Hepatocyte (in vitro differentiated cells): ENCODE data around the gene PMEPA1.

Experiments
- EZH2 ChIP-seq: fragments of 200-600 bp; sonication (generic); IDR thresholded peaks from 2 replicates; pipeline ENCODE4 v1.6.1; 2016; ENCODE audit warnings: antibody characterized with exemption, mild to moderate bottlenecking, borderline replicate concordance
- EZH2phosphoT487 ChIP-seq: fragments of 200-600 bp; sonication (generic); IDR thresholded peaks from one replicate; pipeline ENCODE4 v1.6.1; 2018; ENCODE audit warnings: antibody characterized with exemption, mild to moderate bottlenecking, low read depth, moderate library complexity; ENCODE audit not compliant: unreplicated experiment, severe bottlenecking
- TF ChIP-seq, protein P1 (sequence below): fragments of 200-600 bp; sonication (generic); IDR thresholded peaks from 2 replicates; pipeline ENCODE4 v1.5.1; 2016; ENCODE audit warnings: antibody characterized with exemption, mild to moderate bottlenecking; ENCODE audit not compliant: poor library complexity

DNA sequence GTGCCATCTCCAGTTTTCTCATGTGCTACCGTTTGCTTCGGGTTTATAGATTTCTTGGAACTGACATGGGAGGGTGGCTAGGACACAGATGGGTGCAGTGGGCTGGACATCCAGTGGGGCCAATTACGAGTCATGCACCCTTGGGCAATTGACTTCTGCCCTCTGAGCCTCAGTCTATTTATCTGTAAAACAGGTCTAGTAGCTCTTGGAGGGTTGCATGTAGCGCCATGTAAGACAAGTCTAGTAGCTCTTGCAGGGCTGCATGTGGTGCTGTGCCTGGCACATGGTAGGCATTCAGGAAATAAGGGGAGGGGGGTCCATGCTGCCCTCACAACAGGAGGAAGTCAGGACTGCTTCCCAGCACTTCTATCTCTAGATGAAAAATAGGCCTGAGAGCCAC, 15.3 kb downstream of the PMEPA1 start:
- TF ChIP-seq, protein P1, sequence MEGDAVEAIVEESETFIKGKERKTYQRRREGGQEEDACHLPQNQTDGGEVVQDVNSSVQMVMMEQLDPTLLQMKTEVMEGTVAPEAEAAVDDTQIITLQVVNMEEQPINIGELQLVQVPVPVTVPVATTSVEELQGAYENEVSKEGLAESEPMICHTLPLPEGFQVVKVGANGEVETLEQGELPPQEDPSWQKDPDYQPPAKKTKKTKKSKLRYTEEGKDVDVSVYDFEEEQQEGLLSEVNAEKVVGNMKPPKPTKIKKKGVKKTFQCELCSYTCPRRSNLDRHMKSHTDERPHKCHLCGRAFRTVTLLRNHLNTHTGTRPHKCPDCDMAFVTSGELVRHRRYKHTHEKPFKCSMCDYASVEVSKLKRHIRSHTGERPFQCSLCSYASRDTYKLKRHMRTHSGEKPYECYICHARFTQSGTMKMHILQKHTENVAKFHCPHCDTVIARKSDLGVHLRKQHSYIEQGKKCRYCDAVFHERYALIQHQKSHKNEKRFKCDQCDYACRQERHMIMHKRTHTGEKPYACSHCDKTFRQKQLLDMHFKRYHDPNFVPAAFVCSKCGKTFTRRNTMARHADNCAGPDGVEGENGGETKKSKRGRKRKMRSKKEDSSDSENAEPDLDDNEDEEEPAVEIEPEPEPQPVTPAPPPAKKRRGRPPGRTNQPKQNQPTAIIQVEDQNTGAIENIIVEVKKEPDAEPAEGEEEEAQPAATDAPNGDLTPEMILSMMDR: no peak
- TF ChIP-seq EZH2phosphoT487 (no peak), EZH2 (no peak)
